ENCODE data around the gene THYN1.

DNA sequence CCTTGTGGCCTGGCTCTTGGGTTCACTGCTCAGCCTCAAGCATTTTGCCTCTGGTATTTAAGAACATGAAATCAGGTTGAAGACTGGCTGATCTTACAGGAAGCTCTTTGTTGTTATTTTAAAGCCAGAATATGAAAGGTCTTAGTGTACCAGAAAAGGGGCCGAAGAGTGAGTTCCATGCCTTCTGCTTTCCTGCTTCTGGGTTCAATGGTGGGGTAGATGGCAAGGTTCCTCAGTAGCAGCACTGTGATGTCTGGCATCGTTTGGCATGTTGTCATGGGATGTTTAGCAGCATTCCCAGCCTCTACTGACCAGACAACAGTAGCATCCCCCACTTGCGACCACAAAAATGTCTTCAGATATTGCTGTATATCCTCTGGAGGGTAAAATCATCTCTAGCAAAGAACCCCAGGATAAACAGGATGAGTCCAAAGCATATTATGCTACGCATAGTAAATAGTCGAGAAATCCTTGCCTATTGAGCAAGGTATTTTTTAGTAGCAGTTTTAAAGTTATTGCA lies 26.3 kb downstream of the THYN1 start:
- TF ChIP-seq, protein P1, sequence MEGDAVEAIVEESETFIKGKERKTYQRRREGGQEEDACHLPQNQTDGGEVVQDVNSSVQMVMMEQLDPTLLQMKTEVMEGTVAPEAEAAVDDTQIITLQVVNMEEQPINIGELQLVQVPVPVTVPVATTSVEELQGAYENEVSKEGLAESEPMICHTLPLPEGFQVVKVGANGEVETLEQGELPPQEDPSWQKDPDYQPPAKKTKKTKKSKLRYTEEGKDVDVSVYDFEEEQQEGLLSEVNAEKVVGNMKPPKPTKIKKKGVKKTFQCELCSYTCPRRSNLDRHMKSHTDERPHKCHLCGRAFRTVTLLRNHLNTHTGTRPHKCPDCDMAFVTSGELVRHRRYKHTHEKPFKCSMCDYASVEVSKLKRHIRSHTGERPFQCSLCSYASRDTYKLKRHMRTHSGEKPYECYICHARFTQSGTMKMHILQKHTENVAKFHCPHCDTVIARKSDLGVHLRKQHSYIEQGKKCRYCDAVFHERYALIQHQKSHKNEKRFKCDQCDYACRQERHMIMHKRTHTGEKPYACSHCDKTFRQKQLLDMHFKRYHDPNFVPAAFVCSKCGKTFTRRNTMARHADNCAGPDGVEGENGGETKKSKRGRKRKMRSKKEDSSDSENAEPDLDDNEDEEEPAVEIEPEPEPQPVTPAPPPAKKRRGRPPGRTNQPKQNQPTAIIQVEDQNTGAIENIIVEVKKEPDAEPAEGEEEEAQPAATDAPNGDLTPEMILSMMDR (IDR thresholded peaks at IDR 0.05 in 4 of 5, conservative IDR thresholded peaks at IDR 0.05 in 1 of 5), result no peak
- TF ChIP-seq POLR2A (IDR thresholded peaks at IDR 0.05), result no peak

Measured in gastrocnemius medialis (tissue), 4 donors.